Fibroblast of peridontal ligament (primary cell): Measurements from ENCODE around the gene NTNG1.

ENCODE experiments used
- DNase-seq: peaks from one replicate; pipeline ENCODE4 v3.0.0-alpha.2; 2010; ENCODE audit errors: extremely low read depth

Gene NTNG1

GRCh38 chr1:107454791-107455190 is 314.0 kb downstream of the NTNG1 start:
- no peak for DNase-seq

GRCh38 chr1:107457989-107458388 is 317.1 kb downstream of the NTNG1 start:
- no peak for DNase-seq

GRCh38 chr1:107459204-107459904 is 318.5 kb downstream of the NTNG1 start:
- no peak for DNase-seq

- DNase-seq = no peak
Measured at GRCh38 chr1:107460035-107460434, 319.2 kb downstream of the NTNG1 start.

- DNase-seq = no peak
Measured at GRCh38 chr1:107464827-107465226, 324.0 kb downstream of the NTNG1 start.

- DNase-seq = no peak
Measured at GRCh38 chr1:107467286-107467685, 326.4 kb downstream of the NTNG1 start.

- no peak for DNase-seq
Measured at GRCh38 chr1:107467811-107468210, 327.0 kb downstream of the NTNG1 start.

GRCh38 chr1:107473065-107473464 is 332.2 kb downstream of the NTNG1 start:
- DNase-seq = no peak

- peak; percentile 60 for DNase-seq
Measured at GRCh38 chr1:107474877-107475612, 334.2 kb downstream of the NTNG1 start.

- DNase-seq = no peak
Measured at GRCh38 chr1:107477233-107477632, 336.4 kb downstream of the NTNG1 start.

GRCh38 chr1:107479865-107480350 is 339.1 kb downstream of the NTNG1 start:
- DNase-seq = no peak

- DNase-seq = no peak
Measured at GRCh38 chr1:107480548-107481415, 339.9 kb downstream of the NTNG1 start.

GRCh38 chr1:107481756-107482384 is 341.0 kb downstream of the NTNG1 start:
- no peak for DNase-seq

GRCh38 chr1:107483949-107484348 is 343.1 kb downstream of the NTNG1 start:
- DNase-seq = no peak

- DNase-seq = no peak
Measured at GRCh38 chr1:107486349-107486748, 345.5 kb downstream of the NTNG1 start.

GRCh38 chr1:107487506-107487905 is 346.7 kb downstream of the NTNG1 start:
- no peak for DNase-seq

GRCh38 chr1:107491582-107491981 is 350.7 kb downstream of the NTNG1 start:
- no peak for DNase-seq

GRCh38 chr1:107493111-107493716 is 352.4 kb downstream of the NTNG1 start:
- DNase-seq = no peak

GRCh38 chr1:107494061-107494460 is 353.2 kb downstream of the NTNG1 start:
- no peak for DNase-seq

- no peak for DNase-seq
Measured at GRCh38 chr1:107496002-107496401, 355.2 kb downstream of the NTNG1 start.

- no peak for DNase-seq
Measured at GRCh38 chr1:107499139-107499744, 358.4 kb downstream of the NTNG1 start.
